ENCODE measurements around the gene MYO5A. TPM values are rescaled to one million over a fixed set of nuclear protein-coding genes. Genes with fewer than 3 reads are reported as not detected.
"Not testable (repeated sequence)": the region's sequence is repeated elsewhere in the genome, so short reads cannot be mapped to it uniquely, and the experiment has no call there.

MYO5A gene
- polyA plus RNA-seq, 1 donor (not counting 4 experiments of a cell fraction or from before 2014, with no cell fraction given), result 53.8 TPM

DNA sequence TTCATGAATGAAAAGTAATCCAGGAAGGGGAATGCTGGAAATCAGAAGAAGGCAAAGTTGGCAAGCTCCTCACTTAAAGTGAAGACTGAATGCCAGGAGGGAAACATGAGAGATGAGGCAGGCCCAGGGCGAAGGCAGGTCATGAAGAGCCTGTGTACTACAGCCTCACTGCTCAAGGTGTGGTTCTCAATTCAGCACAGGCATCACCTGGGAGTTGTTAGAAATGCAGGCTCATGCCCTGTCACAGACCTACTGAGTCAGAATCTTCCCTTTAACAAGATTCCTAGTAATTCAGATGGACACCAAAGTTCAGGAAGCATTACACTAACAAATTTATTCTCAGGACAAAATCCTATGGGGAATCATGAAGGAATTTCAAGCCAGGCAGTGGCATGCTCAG, 14.2 kb downstream of the MYO5A start:
- Histone ChIP-seq H3K9ac (ENCODE audit: control insufficient read depth, extremely low read depth, insufficient read depth, low read length) (no peak overlapping the region), H3K27ac (ENCODE audit: control insufficient read depth, insufficient read depth, low read length) (peak overlapping the region; percentile 60), H3K27me3 (ENCODE audit: control insufficient read depth, extremely low read depth, insufficient read depth, low read length) (no peaks in the 10 kb centered on the region), H3K9me1 (ENCODE audit: control insufficient read depth, extremely low read depth, insufficient read depth, low read length) (no peaks in the 10 kb centered on the region), H3K4me1 (ENCODE audit: control insufficient read depth, extremely low read depth, insufficient read depth, low read length) (peaks cover 18% of the 10 kb centered on the region), H3K79me2 (ENCODE audit: control insufficient read depth, insufficient read depth, low read length) (peaks cover 61% of the 10 kb centered on the region), H2AFZ (ENCODE audit: control insufficient read depth, low read length) (no peak overlapping the region), H3K9me3 (ENCODE audit: control insufficient read depth, low read depth, low read length) (no peaks in the 10 kb centered on the region), H3K4me2 (ENCODE audit: control insufficient read depth, extremely low read depth, insufficient read depth, low read depth, low read length) (peak overlapping the region; percentile 2), H4K20me1 (ENCODE audit: control insufficient read depth, extremely low read depth, insufficient read depth, low read length) (no peaks in the 10 kb centered on the region), H3K4me3 (ENCODE audit: control insufficient read depth in 2 of 3, extremely low read depth in 1 of 3, insufficient read depth in 2 of 3, low read depth in 1 of 3, low read length in 3 of 3) (no peak overlapping the region), H3K36me3 (ENCODE audit: control insufficient read depth in 2 of 2, extremely low read depth in 1 of 2, insufficient read depth in 2 of 2, low read length in 2 of 2) (peaks cover 0 to 4% of the 10 kb centered on the region in 2 experiments)
- dilution Hi-C loops (cut with MboI; ENCODE audit: extremely low pct_ligation_motif_present, low sequenced_read_pairs), result no loop called here
- TF ChIP-seq EZH2 (IDR thresholded peaks at IDR 0.05; ENCODE audit: low read length), result no peak
- TF ChIP-seq, protein P1, sequence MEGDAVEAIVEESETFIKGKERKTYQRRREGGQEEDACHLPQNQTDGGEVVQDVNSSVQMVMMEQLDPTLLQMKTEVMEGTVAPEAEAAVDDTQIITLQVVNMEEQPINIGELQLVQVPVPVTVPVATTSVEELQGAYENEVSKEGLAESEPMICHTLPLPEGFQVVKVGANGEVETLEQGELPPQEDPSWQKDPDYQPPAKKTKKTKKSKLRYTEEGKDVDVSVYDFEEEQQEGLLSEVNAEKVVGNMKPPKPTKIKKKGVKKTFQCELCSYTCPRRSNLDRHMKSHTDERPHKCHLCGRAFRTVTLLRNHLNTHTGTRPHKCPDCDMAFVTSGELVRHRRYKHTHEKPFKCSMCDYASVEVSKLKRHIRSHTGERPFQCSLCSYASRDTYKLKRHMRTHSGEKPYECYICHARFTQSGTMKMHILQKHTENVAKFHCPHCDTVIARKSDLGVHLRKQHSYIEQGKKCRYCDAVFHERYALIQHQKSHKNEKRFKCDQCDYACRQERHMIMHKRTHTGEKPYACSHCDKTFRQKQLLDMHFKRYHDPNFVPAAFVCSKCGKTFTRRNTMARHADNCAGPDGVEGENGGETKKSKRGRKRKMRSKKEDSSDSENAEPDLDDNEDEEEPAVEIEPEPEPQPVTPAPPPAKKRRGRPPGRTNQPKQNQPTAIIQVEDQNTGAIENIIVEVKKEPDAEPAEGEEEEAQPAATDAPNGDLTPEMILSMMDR (optimal IDR thresholded peaks at IDR 0.05 in 1 of 3, IDR thresholded peaks at IDR 0.05 in 1 of 3, conservative IDR thresholded peaks at IDR 0.05 in 1 of 3; ENCODE audit: extremely low read depth in 1 of 3, insufficient read depth in 2 of 3, low read length in 3 of 3), result no peak
- DNase-seq (ENCODE audit: low read depth, low spot score) (no peak), FAIRE-seq (peak; percentile 75)

DNA sequence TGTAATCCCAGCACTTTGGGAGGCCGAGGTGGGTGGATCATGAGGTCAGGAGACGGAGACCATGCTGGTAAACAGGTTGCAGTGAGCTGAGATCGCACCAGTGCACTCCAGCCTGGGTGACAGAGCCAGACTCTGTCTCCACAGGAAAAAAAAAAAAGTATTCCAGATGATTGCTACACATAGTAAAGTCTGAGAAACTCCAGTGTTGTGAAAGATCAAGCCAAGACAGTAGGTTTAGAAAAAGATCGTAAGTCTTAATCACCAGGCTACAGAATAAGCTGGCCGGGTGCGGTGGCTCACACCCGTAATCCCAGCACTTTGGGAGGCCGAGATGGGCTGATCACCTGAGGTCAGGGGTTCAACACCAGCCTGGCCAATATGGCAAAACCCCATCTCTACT, 15.8 kb downstream of the MYO5A start:
- H2AFZ ChIP-seq (ENCODE audit: control insufficient read depth, low read length); H3K9me1 ChIP-seq (ENCODE audit: control insufficient read depth, extremely low read depth, insufficient read depth, low read length); H4K20me1 ChIP-seq (ENCODE audit: control insufficient read depth, extremely low read depth, insufficient read depth, low read length); H3K27ac ChIP-seq (ENCODE audit: control insufficient read depth, insufficient read depth, low read length); H3K27me3 ChIP-seq (ENCODE audit: control insufficient read depth, extremely low read depth, insufficient read depth, low read length); DNase-seq (ENCODE audit: low read depth, low spot score); dilution Hi-C loops (cut with MboI; ENCODE audit: extremely low pct_ligation_motif_present, low sequenced_read_pairs); H3K36me3 ChIP-seq (ENCODE audit: control insufficient read depth in 2 of 2, extremely low read depth in 1 of 2, insufficient read depth in 2 of 2, low read length in 2 of 2); H3K4me3 ChIP-seq (ENCODE audit: control insufficient read depth in 2 of 3, extremely low read depth in 1 of 3, insufficient read depth in 2 of 3, low read depth in 1 of 3, low read length in 3 of 3); H3K9ac ChIP-seq (ENCODE audit: control insufficient read depth, extremely low read depth, insufficient read depth, low read length); H3K9me3 ChIP-seq (ENCODE audit: control insufficient read depth, low read depth, low read length); FAIRE-seq; H3K4me2 ChIP-seq (ENCODE audit: control insufficient read depth, extremely low read depth, insufficient read depth, low read depth, low read length): not testable (repeated sequence)
- Histone ChIP-seq H3K4me1 (ENCODE audit: control insufficient read depth, extremely low read depth, insufficient read depth, low read length) (peaks cover 16% of the 10 kb centered on the region), H3K79me2 (ENCODE audit: control insufficient read depth, insufficient read depth, low read length) (peaks cover 56% of the 10 kb centered on the region)

DNA sequence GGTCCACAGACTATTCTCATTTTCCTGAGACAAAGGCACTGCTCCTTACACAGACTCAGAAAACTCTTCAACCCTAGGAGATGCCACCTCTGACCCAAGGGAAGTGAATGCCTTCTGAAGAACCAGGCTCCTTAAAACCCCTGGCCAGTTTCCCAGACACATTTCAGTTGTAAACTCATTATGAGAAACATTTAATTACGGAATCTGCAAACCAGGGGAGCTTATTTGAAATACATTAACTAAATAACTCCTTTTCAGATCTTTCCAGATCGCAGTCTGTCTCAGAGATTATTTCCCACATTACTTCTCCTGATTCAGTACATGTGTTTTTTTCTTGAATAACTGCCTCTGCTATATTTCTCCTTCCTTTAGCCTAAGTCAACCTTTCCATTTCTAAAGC, 17.6 kb downstream of the MYO5A start:
- Histone ChIP-seq H4K20me1 (ENCODE audit: control insufficient read depth, extremely low read depth, insufficient read depth, low read length) (no peaks in the 10 kb centered on the region), H3K4me2 (ENCODE audit: control insufficient read depth, extremely low read depth, insufficient read depth, low read depth, low read length) (no peak overlapping the region), H3K4me1 (ENCODE audit: control insufficient read depth, extremely low read depth, insufficient read depth, low read length) (peaks cover 16% of the 10 kb centered on the region), H2AFZ (ENCODE audit: control insufficient read depth, low read length) (no peak overlapping the region), H3K9me1 (ENCODE audit: control insufficient read depth, extremely low read depth, insufficient read depth, low read length) (no peaks in the 10 kb centered on the region), H3K9me3 (ENCODE audit: control insufficient read depth, low read depth, low read length) (no peaks in the 10 kb centered on the region), H3K27me3 (ENCODE audit: control insufficient read depth, extremely low read depth, insufficient read depth, low read length) (no peaks in the 10 kb centered on the region), H3K4me3 (ENCODE audit: control insufficient read depth in 2 of 3, extremely low read depth in 1 of 3, insufficient read depth in 2 of 3, low read depth in 1 of 3, low read length in 3 of 3) (no peak overlapping the region), H3K79me2 (ENCODE audit: control insufficient read depth, insufficient read depth, low read length) (peaks cover 54% of the 10 kb centered on the region), H3K36me3 (ENCODE audit: control insufficient read depth in 2 of 2, extremely low read depth in 1 of 2, insufficient read depth in 2 of 2, low read length in 2 of 2) (no peaks in the 10 kb centered on the region), H3K27ac (ENCODE audit: control insufficient read depth, insufficient read depth, low read length) (no peak overlapping the region), H3K9ac (ENCODE audit: control insufficient read depth, extremely low read depth, insufficient read depth, low read length) (no peak overlapping the region)
- TF ChIP-seq, protein P1 (optimal IDR thresholded peaks at IDR 0.05 in 1 of 3, IDR thresholded peaks at IDR 0.05 in 1 of 3, conservative IDR thresholded peaks at IDR 0.05 in 1 of 3; ENCODE audit: extremely low read depth in 1 of 3, insufficient read depth in 2 of 3, low read length in 3 of 3), result no peak
- no peak for TF ChIP-seq EZH2 (IDR thresholded peaks at IDR 0.05; ENCODE audit: low read length)
- DNase-seq (ENCODE audit: low read depth, low spot score), result no peak
- FAIRE-seq, result no peak
- dilution Hi-C loops (cut with MboI; ENCODE audit: extremely low pct_ligation_motif_present, low sequenced_read_pairs), result no loop called here
